Left colon (tissue), 2 donors: ENCODE results near the gene RHEX. TPM values are rescaled to one million over a fixed set of nuclear protein-coding genes. Genes with fewer than 3 reads are reported as not detected.

ENCODE experiments used
- ATAC-seq: fragments of 200-7000 bp; cut with Tn5 transposase; one replicate; pipeline ENCODE4 v1.9.1; 2020; ENCODE audit warnings: mild to moderate bottlenecking, moderate library complexity
- DNase-seq, 2 donors: peaks; one replicate each; pipeline ENCODE4 v3.0.0-alpha.2; 2020
- intact Hi-C, 2 donors: fragments of 100-400 bp; cut with DNase I in 1 of 2; cut with micrococcal nuclease in 1 of 2; formaldehyde crosslinking; loops; one replicate each; pipeline versions ENCODE4 v1.11.2 to v1.14.0; 2022; cut with DNase I, micrococcal nuclease
- total RNA-seq, 2 donors: library from RNA; stranded (reverse); fragmentation: NEBNext Ultra II Directional; extraction: Animal tissue kit (Norgen Biotek cat#: 25700); gene quantifications; one replicate each; pipeline ENCODE4 v1.2.1, GENCODE V29; 2021
- donor health status: DM: no; HTN: no; CAD: no.
- donor health status: DM: yes; HTN: yes; CAD: no.

The RHEX gene
- total RNA-seq, 2 donors from 2014 or later = 0.43 to 1.6 TPM

DNA sequence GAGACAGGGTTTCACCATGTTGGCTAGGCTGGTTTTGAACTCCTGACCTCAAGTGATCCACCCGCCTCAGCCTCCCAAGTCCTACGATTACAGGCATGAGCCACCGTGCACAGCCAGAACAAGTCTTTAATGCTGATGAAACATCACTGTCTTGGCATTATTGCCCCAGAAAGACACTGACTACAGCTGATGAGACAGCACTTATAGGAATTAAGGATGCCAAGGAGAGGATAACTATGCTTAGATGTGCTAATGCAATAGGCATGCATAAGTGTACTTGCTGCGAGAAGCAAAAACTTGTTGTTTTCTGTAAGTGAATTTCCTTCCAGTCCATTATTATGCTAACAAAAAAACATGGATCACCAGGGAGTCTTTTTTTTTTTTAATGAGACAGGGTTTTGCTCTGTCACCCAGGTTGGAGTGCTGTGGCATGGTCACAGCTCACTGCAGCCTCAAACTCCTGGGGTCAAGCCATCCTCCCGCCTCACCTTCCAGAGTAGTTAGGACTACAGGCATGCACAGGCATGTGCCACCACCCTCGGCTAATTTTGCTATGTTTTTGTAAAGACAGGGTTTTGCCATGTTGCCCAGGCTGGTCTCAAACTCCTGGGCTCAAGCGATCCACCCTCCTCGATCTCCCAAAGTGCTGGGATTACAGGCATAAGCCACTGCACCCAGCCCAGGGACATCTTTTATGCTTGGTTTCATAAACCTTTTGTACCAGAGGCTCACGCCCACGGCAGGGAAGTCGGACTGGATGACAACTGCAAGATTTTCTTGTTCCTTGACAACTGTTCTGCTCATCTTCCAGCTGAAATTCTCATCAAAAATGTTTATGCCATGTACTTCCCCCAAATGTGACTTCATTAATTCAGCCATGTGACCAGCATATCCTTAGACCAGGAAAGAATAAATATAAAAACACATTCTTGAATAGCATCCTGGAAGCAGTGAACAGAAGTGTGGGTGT, 23.1 kb downstream of the RHEX start:
- intact Hi-C loops = no loop called here
- ATAC-seq (no peak), DNase-seq (no peak)

GRCh38 chr1:206079135-206079534, 26.2 kb downstream of the RHEX start:
- no peak for DNase-seq
- no peak for ATAC-seq
- intact Hi-C loops = no loop called here

DNA sequence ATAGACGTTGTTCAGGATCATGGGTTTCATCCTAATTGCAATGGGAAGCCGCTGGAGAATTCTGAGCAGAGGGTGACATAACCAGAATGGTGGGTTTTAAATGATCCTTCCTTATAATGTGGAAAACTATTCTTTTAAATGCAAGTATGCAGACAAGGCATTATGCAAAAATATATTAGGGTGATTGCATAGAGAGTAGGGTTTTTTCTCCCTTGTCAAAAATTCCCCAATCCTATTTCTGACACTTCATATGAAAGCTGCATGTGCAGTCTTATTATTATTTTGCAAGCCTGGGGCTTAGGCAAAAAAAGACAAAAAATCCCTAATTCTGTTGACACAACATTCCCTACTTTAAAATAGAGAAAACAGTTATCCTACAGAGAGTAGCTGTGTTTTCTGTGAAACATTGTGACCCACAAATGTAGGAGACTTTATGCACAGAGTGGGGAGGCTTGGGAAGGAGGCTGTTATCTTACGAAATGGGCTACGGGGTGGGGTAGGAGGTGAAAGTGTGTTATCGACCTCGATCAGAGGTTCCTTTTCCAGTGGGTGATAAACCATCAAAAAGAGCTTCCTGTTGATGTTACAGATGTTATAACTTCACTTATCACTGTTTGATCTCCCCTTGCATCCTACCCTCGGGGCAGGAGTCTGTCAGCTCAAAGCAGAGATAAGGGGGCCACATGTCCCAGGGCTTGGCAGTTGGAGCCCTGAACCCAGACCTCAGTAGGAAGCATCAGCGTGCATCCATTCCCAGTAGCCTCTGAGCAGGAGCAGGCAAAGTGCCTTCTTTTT, 27.2 kb downstream of the RHEX start:
- ATAC-seq = no peak

DNA sequence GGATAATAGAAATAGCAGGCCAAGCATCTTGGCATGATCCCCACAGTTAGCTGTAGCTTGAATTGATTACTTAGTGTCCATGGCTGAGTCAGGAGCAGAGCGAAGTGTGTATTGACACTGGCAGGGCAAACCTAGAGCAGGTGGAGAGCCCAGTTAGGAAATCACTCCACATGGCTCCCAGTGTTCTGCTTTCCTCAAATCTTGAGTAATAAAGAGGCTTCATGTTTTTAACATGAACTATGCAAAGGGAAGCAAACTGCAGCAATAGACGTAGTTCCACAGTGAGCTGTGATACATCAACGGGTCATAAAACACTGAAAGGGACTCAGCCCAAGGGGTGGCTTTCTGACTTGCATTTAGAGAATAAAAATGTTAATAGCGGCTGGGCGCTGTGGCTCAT, 28.9 kb downstream of the RHEX start:
- intact Hi-C loops = no loop called here
- DNase-seq = no peak
- no peak for ATAC-seq

More for the DNA sequence above, 27.2 kb downstream of the RHEX start:
- intact Hi-C loops = no loop called here
- no peak for DNase-seq

- no peak for DNase-seq
- intact Hi-C loops = no loop called here
- ATAC-seq = no peak
These were observed 30.1 kb downstream of the RHEX start for GRCh38 chr1:206082831-206083695.

- intact Hi-C loops = no loop called here
- ATAC-seq (no peak), DNase-seq (no peak)
These were observed 30.8 kb downstream of the RHEX start for GRCh38 chr1:206083750-206084149.

DNA sequence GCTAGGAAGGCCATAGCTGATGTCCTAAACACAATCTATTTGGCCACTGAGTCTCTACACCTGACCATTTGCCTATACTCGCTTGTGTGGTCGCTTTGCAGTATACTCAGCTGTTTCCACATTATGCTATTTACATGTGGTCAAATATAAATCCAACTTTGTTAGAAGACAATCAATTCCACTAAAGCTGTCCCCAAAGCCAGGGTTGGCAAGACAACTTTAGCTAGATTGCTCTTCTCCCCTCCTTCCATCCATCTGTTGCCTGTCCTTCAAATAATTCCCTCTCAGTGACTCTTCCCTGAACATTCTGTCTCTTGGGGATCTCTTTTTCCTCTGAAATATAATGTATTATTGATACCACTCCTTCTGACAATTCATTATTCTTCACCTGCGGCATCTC, 34.1 kb downstream of the RHEX start:
- intact Hi-C loops = no loop called here
- no peak for ATAC-seq
- DNase-seq = no peak

DNA sequence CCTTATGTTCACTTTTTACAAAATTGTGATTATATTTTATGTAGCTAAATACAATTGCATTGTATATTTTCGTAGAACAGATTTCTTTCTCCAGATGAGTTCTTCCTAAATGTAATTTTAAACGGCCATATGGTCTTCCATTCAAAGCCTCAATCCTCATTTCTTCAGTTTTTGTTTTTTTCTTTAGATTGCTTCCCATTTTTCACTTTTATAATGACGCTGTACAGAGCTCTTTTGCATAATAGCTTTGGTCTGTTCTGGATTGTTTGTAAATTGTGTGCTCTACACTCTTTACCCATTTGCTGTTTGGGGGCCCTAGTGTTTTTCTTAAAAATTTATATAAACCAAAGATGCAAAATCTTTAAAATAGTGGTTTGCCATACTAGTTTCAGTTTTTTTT, 36.4 kb downstream of the RHEX start:
- DNase-seq (no peak), ATAC-seq (no peak)
- intact Hi-C loops = no loop called here

- DNase-seq (no peak), ATAC-seq (no peak)
- intact Hi-C loops = no loop called here
These were observed 41.1 kb downstream of the RHEX start for GRCh38 chr1:206094024-206094423.

DNA sequence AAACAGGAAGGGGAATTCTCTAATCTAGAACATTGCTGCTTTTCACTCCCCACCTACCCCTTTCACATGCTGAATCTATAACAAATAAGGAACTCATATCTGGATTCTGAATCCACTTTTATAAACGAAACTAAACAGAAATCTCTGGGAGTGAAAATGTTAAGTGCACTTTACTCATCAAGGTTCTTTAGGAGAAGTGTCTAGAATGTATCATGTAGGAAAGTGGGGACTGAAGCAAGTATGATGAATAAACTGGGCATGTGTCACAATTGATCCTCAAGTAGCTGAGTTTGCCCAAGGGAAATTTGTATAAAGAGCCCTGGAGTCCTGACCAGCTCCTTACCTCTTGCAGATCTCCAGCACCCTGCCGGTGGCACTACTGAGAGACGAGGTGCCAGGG, 44.4 kb downstream of the RHEX start:
- ATAC-seq (no peak), DNase-seq (no peak)
- intact Hi-C loops = no loop called here

DNA sequence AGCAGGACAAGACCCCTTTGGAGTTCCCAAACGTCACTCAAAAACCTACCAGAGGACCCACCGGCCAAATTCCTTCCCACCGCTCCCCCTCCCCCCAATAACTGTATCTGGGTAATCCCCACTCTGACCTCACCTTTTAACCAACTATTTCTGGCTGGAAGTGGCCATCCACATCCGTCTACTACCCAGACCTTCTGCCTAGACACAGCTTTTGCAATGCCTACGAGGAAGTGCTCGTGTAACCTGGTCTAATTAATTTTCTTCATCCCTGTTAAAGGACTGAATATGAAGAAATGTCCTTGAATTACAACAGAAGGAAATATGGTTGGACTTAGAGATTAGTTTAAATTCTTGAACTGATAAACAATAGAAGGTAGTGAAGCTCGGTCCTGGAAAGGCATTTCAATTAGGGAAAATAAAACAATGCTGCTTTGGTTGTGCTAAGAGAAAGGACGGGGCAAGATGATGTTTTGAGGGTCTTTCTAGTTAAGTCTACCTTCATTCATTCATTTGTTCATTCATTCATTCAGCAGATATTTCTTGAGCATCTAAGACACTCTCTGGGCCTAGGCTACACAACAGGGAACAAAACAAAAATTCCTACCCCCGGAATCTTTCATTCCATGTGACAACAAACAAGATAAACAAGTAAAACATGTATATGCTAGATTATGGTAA, 45.4 kb downstream of the RHEX start:
- intact Hi-C loops = no loop called here
- DNase-seq (no peak), ATAC-seq (no peak)

DNA sequence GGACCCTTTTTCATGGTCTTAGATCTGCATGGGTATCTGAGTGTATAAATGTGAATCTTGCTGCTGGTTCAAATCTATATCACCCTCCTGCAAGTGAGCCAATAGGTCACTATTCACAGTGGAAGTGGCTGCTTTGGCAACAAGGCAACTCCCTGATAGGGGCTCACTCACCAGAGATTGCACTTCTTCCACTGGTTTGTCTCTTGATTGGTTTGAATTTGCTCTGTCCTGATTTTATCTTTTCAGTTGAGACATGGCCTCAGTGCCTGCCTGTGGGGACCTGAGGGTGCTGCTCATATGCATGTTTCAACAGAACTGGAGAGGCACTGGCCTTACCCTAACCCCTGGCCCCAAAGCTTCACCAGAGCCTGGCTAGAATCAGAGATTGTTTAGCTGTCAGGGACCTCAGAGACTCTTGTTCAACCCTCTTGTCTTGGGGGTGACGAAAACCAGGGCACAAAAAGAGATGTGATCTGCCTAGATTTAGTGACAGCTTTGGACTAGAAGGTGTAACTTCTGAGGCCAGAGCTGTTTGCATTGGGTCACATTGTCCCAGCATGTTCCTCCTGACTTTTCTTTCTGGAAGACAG, 47.3 kb downstream of the RHEX start:
- ATAC-seq (no peak), DNase-seq (no peak)
- intact Hi-C loops = loop anchor here in 1 of 2 donors (10.0 kb wide), 2 partner anchors 76 to 306 kb away; partner anchors contain the start of gene CTSE

- intact Hi-C loops = loop anchor here in 1 of 2 donors (10.0 kb wide), 2 partner anchors 77 to 307 kb away; partner anchors contain the start of gene CTSE
- ATAC-seq = no peak
- no peak for DNase-seq
These were observed 48.5 kb downstream of the RHEX start for GRCh38 chr1:206101351-206102045.

DNA sequence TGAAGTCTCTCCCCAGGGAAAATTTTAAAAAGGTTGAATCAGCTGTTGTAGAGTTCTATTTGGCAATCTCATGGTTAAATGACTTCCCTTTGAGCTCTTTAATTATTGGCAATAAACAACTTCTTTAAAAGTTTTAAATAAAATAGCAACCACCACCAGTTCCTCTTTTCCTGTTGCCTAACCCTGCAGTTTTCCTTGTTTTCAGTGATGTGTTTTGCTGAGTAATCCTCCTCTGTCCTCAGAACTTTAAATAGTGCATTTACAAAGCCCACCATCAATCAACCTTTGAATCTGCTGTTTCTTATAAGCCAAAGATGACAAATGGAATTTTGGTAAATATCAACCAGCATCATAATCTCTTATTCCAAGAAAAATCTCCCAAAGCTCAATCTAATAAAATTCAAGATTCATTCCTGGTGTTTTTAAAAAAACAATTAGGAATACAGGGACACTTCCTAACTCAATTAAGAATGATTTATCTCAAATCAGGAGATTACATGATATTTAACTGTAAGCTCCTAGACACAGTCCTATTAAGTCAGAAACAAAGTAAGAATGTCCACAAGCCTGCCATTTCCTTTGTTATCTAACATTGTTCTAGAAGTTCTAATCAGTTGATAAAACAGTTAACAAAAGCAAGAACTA, 49.4 kb downstream of the RHEX start:
- intact Hi-C loops = loop anchor here in 1 of 2 donors (10.0 kb wide), 2 partner anchors 78 to 308 kb away; partner anchors contain the start of gene CTSE
- ATAC-seq (no peak), DNase-seq (no peak)

GRCh38 chr1:206103979-206104378, 51.0 kb downstream of the RHEX start:
- intact Hi-C loops = loop anchor here in 1 of 2 donors (10.0 kb wide), 2 partner anchors 79 to 309 kb away; partner anchors contain the start of gene CTSE
- ATAC-seq (no peak), DNase-seq (no peak)

DNA sequence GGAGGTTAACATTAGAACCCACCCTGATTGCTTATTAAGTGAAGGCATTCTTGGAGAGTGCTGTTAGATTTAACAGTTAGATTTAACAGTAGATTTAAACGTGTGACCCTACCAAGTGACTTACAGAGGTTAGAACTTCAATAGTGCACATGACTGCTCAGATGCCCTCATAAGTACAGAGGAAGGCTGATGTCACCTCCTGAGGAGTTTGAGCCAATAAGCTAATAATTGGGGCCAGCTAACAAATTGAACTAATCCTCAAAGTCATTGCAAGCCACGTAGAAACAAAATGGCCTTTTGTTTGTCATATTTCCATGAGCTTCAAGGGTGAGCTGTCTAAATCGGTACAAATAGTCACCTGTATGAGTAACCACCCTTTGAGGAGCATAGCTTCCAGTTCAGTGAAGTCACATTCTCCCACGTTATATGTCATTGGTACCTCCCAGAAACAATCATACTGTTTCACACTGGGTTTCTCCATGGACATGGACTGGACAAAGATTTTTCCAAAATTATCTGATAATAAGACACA, 52.6 kb downstream of the RHEX start:
- intact Hi-C loops = loop anchor here in 1 of 2 donors (5.0 to 10.0 kb wide), 3 partner anchors 81 to 311 kb away; partner anchors contain the start of gene CTSE
- DNase-seq = no peak
- no peak for ATAC-seq
